Right hindlimb (tissue), 1 donor: Measurements from ENCODE around the gene PPCS.

Source experiments
- DNase-seq: peaks from one replicate; pipeline ENCODE4 v3.0.0-alpha.2; 2018

The PPCS gene

DNA sequence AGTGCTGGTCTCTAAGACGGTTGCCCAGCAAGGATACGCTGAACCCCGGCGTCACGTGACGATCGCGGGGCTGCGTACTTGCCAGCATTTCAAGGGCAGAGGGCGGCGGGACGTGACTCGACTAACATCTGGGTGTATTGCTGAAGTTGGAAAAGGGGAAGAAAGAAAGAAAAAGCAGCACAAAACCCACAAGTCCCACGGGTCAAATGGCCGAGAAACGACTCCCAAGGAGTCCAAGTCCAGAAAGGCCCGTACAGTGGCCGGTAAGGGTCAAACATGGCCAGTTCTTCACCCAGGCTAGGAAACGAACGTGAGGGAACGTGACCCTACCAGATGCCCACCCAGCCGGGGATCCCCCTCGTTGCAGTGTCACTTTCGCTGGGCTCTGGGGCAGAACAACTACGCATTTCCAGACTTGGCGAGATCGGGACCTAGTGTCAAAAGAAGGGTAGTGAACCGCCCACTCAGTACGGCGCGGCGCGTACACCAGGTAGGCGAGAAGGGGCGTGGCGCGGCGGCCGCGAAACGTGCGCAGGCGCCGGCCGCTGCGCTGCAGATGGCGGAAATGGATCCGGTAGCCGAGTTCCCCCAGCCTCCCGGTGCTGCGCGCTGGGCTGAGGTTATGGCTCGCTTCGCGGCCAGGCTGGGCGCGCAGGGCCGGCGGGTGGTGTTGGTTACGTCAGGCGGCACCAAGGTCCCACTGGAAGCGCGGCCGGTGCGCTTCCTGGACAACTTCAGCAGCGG, at the start of gene PPCS, which contains the start of gene ZMYND12:
Gene PPCS, plus strand, starts transcription at position 534 of the 744 bp plus-strand sequence. Its CDS starts 23 bp downstream, at position 557.
Gene ZMYND12, minus strand, starts transcription at position 13 of the 744 bp plus-strand sequence. CDS start 25 bp downstream, outside the sequence.
- peak; percentile 89 for DNase-seq

GRCh38 chr1:42414551-42415496, 41.5 kb upstream of the PPCS start:
- no peak for DNase-seq

- peak; percentile 80 for DNase-seq
Measured at GRCh38 chr1:42417166-42417565, 39.2 kb upstream of the PPCS start.

DNA sequence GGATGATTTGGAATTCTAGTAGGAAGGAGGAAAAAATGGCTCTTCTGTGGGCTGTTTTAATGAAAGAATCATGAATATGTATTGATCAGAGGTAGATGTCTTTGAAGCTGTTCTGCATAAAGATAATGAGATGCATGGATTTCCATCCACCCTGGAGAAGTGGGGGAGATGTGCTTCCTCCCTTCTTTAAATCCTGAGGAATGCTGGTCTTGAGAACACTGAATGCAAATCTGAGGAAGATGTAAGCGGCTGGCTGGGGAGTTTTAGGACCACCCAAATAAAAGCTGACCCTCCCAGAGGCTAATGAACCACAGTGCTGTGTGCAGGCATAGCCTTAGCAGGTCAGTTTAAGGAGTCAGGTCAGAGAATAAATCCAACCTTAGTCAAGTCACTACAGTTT, 37.8 kb upstream of the PPCS start:
- DNase-seq = no peak

DNA sequence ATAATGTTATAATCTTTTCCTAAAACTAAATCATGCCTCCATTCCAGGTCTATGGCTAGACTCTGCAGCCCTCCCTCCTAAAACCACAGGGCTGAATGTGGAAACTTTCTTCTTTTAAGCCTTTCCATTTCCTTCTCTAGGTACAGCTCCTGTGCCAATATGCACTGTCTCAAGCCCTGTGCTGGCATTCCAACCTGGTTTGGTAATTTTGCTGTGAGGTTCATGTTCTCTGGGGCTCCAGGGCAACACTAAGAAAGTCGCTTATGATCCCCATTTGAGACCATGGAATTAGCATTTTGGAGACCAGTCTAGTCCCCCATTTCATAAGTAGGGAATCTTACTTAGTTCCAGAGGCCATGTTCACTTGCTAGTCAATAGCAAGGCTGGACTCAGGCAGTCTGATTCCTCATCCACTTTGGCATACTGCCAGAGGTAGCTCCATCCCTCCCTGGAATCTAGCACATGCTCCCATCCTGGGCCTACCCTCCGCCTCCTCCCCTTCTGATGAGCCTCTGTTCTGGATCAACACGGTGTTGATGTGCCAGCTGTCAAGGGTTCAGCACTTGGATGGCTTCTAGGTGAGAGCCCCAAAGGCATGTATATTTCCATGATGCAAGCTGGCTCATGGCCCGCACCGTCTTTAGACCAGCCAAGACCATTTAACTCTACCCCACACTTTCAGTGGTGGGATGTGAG, 37.1 kb upstream of the PPCS start:
- peak; percentile 88 for DNase-seq

DNA sequence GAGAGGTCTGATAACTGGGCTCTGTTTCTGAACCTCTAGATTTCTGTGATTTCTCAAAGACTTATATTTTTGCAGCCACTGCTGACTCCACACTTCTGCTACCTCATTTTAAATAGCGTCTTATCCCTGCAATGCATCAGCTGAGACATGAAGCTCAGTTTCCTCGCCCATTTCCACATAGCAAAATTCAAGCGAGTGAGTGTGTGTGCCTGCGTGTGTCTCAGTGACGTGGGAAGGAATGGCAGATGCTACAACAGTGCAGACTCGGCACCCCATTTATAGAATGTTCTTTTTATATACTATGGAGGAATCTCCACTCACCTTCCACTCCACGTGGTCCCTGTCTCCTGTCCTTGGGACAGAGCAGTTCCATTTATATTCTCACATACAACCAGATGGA, 36.2 kb upstream of the PPCS start:
- no peak for DNase-seq

DNA sequence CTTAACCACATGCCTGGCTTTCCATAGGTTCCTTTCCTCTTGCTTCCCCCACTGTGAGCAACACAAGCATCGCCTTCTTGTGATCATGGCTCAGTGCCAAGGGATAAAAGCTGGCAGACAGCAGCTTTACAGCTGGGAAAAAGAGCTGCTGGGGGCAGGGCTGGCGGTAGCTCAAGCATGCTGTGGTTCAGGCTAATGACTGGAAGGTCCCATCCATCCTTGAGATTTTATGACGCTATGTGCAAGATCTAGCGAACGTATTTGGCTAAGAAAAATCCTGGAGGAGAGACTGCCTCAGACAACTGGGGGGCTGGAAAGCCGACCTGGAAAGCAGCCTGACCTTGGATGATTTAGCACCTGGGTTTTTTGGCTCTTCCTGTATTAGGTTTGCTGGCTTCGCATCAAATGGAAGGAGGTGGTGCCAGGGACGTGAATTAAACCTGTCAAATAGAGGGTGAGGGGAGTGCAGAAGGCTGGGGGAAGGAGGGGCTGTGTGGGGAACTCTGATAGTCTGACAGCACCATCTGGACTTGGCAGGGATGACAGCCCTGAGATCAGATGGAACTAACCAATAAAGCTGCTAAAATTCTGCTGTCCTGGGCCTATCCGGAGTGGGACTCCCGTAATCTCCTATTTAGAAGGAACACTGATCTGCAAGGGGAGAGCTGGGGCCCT, 35.3 kb upstream of the PPCS start:
- peak; percentile 93 for DNase-seq

- DNase-seq = no peak
Measured at GRCh38 chr1:42422737-42423136, 33.6 kb upstream of the PPCS start.

DNA sequence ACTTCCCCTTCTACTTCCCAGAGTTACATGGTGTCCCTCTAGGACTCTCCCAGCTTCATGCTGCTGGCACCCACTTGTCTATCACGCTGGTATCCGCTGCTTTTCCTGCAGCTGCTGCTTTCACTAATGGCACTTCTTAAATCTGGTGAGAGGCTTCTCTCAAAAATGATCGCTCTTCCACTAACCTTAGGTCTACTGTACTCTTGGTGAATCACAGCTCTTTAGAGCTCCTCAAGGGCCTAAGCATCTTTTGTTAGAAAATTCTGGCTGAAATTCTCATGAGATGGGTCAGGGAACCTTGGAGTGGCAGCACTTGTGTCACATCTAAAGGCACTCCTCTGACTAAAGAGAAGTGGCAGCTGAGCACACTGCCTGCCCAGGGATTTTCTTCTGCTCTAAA, 32.7 kb upstream of the PPCS start:
- no peak for DNase-seq

DNA sequence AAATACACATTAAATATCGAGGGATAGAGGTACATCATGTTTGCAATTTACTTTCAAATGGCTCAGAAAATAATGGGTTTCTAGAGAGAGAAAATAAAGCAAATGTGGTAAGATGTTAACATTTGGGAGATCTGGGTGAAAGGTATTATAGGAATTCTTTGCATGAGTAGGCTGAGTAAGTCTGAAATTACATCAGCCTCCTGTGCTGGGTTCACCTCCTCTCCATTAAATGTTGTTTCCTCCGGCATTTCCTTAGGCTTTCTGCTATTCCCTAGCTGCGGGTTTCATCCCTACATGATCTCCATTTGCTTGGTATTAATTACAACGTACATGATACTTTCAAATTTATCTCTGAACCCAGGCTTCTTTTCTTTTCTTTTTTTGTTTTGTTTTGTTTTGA, 32.1 kb upstream of the PPCS start:
- no peak for DNase-seq

- no peak for DNase-seq
Measured at GRCh38 chr1:42427240-42427639, 29.1 kb upstream of the PPCS start.

DNA sequence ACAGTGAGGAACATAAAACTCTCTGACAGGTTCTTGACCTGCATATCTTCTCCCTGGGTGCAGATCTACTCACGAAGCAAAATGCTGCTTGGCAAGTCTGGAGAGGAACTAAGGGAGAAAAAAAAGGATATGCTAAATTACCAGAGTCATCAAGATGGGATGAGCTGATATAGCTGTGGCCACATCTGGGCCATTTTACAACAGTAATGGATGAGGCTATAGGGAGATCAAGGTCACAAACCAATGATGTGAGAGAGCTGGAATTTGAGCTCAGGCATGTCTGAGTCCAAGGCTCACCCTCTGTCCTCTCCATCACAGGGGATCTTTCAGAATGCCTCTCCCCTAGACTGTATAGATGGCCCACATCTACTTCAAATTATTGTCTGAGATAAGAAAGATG, 26.7 kb upstream of the PPCS start:
- DNase-seq = no peak

- no peak for DNase-seq
Measured at GRCh38 chr1:42430286-42431135, 25.8 kb upstream of the PPCS start.

DNA sequence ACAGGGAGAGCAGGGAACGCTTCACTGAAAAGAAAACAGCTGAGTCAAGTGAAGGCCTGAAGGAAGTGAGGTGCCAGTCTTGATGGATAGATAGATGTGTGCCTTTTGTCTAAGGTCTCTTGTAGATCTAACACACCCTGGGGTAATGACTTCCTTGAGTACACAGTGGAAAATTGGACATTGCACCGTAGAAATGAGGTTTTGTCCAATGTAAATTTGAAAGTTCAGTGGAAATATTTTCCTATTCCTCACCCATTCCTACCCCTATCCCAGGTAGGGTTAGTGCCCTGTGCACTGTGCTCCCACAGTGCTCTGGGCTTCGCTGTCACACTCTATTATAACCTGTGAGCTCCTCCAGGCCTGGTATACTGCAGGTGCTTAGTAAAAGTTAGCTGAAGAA, 24.8 kb upstream of the PPCS start:
- DNase-seq = no peak

- DNase-seq = no peak
Measured at GRCh38 chr1:42432714-42433113, 23.6 kb upstream of the PPCS start.

- DNase-seq = peak; percentile 45
Measured at GRCh38 chr1:42433369-42433768, 23.0 kb upstream of the PPCS start.

DNA sequence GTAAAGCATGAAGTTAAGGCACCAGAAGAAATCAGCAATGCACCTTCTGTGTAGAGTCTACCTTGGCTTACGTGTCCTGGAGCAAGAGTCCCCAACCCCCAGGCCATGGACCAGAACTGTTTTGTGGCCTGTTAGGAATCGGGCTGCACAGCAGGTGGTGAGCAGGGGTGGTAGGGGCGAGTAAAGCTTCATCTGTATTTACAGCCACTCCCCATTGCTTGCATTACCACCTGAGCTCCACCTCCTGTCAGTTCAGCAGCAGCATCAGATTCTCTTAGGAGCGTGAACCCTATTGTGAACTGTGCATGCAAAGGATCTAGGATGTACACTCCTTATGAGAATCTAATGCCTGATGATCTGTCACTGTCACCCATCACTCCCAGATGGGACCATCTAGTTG, 22.0 kb upstream of the PPCS start:
- no peak for DNase-seq

DNA sequence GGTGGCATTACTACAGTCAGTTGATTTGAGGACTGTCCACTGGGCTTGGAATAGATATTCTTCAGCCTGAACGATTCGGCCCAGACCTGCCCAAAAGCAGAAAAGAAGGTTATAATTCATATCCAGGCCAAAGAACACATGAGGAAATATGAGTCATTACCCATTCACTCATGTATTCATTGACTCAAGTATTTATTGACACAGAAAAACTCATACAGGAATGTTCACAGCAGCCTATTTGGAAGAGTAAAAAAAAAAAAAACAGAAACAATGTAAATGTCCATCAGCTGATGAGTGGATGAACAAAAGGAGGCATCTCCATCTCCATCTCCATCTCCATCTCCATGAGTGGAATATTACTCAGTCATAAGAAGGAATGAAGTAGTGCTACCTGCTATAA, 16.4 kb upstream of the PPCS start:
- DNase-seq = no peak

DNA sequence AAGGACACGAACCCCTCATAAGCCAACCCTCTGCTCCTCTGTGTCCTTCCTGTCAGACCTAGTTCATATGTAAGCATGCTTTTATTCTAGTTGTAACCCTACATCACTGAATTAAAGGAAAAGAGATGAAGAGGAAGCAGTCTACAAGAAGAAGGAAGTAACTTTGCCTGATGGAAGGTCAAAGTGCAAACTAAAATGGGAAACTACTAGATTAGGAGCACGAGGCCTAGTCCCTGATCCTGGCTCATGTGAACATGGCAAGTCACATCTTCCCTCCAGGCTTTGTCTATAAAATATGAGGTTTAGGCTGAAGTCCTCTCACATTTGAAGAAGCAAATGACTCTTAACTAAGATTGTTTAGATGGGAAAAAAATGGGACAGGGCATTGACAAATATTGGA, 13.7 kb upstream of the PPCS start:
- DNase-seq = no peak

- no peak for DNase-seq
Measured at GRCh38 chr1:42449256-42449655, 7.1 kb upstream of the PPCS start.

GRCh38 chr1:42450061-42450460, 6.3 kb upstream of the PPCS start:
- no peak for DNase-seq

DNA sequence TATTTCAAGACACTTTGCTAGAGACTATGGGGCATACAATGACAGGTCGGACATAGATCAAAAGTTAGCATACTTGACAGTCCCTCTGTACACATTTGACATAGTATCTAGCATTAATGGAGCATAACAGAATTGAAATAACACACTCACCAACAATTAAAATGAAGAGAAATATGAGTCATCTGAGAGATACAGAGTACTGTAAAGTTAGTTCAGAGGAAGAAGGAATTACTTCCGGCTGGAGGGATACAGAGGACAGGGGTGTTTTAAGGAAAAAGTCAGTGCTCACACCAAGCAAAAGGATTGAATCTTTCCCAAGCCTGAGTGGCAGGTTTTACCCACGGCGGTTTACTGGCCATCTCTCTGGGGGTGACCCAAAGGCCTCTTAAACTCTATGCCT, 3.0 kb upstream of the PPCS start:
- no peak for DNase-seq
